ENCODE measurements around the gene STK25.

GRCh38 chr2:241469746-241470145 lies 38.6 kb downstream of the STK25 start:
- no peak for TF ChIP-seq CTCF (IDR thresholded peaks at IDR 0.05; ENCODE audit: low read depth, low read length)
- TF ChIP-seq EZH2phosphoT487 (IDR thresholded peaks at IDR 0.05; ENCODE audit: low read depth), result no peak
